ENCODE measurements around the gene CTAGE9.

- no peak for TF ChIP-seq CTCF (conservative IDR thresholded peaks at IDR 0.05)
- no peak for TF ChIP-seq EZH2 (IDR thresholded peaks at IDR 0.05; ENCODE audit: low read depth)
Measured at GRCh38 chr6:131727868-131728267, 17.1 kb upstream of the CTAGE9 start.
